GM13976 (cell line): ENCODE results near the gene AFDN.

Experiments used
- DNase-seq: peaks from one replicate; pipeline ENCODE4 v3.0.0; 2012; ENCODE audit warnings: low spot score
- in situ Hi-C: fragments of 300-500 bp; cut with MboI; formaldehyde crosslinking; loops from one replicate; pipeline ENCODE4 v1.12.0; 2022; ENCODE audit warnings: low sequenced_read_pairs, mixed read lengths, inconsistent platforms; ENCODE audit not compliant: unreplicated experiment
- TF ChIP-seq, protein P1 (sequence below): IDR thresholded peaks from 2 replicates; pipeline ENCODE4 v1.5.1; 2012; ENCODE audit warnings: borderline replicate concordance, mild to moderate bottlenecking; ENCODE audit not compliant: insufficient read depth; ENCODE audit errors: extremely low read depth, missing control alignments, control extremely low read depth

Gene AFDN

DNA sequence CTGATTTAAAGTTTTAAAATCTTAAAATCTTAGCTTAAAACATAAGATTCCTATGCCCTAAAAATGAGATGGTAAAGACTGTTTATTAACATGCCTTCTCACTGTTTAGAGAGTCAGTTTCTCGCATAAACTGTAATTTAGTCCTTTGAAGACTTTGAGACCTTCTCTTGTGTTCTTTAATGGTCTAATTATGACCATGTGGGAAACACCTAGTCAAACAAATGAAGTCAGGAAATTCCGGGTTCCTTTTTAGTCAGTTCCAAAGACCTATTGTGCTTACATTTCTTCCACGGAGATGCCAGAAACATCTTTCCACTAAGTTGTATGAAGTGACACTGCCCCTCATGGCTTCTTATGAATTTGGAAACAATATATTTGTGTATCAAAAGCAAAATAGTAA lies 106.6 kb downstream of the AFDN start:
- in situ Hi-C loops = no loop called here

DNA sequence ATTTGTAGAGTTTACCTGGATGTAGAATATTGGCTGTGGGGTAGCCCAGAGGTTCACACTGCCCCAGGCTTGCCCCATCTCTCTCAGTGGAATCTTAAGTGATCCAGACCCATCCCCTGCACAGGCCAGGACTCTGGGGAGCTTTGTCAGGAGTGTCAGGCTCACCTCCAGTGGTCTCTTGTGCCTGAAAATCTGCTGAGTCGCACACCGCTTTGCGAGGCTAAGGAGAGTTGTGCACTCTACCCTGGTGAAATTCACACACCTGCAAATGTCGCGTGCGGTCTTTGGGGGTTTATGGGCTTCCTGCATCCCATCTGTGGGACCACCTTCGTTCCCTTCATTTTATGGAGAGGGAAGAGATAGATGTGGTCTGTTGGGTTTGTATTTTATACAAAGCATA lies 107.1 kb downstream of the AFDN start:
- DNase-seq = no peak
- in situ Hi-C loops = no loop called here
- TF ChIP-seq, protein P1, sequence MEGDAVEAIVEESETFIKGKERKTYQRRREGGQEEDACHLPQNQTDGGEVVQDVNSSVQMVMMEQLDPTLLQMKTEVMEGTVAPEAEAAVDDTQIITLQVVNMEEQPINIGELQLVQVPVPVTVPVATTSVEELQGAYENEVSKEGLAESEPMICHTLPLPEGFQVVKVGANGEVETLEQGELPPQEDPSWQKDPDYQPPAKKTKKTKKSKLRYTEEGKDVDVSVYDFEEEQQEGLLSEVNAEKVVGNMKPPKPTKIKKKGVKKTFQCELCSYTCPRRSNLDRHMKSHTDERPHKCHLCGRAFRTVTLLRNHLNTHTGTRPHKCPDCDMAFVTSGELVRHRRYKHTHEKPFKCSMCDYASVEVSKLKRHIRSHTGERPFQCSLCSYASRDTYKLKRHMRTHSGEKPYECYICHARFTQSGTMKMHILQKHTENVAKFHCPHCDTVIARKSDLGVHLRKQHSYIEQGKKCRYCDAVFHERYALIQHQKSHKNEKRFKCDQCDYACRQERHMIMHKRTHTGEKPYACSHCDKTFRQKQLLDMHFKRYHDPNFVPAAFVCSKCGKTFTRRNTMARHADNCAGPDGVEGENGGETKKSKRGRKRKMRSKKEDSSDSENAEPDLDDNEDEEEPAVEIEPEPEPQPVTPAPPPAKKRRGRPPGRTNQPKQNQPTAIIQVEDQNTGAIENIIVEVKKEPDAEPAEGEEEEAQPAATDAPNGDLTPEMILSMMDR = no peak

More for the DNA sequence above, 106.6 kb downstream of the AFDN start:
- no peak for DNase-seq
- TF ChIP-seq, protein P1 = no peak

DNA sequence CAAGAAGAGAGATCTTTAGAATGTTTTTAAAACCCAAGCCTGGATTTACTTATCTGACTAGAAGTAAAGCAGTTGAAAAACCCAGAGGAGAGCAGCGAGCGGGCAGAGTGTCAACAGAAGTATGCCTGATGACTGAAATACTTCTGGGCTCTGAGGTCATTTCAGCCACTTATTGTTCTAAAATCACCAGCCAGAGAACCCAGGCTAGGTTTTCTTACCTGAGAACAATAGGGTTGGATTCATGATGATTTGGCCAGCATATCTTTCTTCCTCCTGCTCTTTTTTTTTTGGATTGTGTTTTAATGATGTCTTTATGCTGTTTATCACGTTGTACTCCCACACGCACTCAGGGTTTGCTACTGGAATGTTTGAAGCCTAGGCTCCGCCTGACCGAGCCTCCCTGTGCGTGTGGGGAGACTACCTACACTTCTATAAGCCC lies 107.7 kb downstream of the AFDN start:
- in situ Hi-C loops = no loop called here
- DNase-seq = no peak
- TF ChIP-seq, protein P1 = no peak

DNA sequence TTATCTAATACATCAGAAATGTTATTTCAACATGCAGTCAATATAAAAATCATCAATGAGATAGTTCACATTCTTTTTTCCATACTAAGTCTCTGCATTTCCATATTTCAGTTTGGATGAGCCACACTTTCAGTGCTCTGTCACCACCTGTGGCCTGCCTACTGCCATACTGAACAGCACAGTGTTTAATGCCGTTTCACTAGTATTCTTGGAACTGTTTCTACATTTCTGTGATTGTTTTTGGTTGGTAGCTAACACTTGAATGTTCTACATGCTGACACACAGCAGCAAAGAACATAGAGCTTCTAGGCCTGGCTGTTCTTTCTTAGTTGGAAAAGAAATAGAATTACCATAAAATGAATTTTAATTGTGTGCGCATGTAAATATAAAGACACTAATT lies 109.3 kb downstream of the AFDN start:
- TF ChIP-seq, protein P1 = no peak
- in situ Hi-C loops = no loop called here
- no peak for DNase-seq

DNA sequence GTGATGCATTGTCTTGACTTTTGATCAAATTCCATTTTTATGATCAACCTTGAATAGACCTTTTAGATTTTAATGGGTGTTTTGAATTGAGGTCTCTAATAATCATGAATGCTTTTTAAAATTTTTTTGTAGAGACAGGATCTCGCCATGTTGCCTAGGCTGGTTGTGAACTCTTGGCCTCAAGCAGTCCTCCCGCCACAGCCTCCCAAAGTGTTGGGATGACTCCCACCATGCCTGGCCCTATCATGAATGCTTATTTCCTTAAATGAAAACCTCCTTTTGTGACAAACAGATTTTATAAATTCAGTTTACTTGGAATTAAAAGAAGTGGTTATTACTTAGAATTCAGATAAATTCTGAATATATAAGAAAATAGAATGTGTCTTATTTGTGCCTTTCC lies 110.6 kb downstream of the AFDN start:
- TF ChIP-seq, protein P1 = no peak
- DNase-seq = no peak
- in situ Hi-C loops = no loop called here

DNA sequence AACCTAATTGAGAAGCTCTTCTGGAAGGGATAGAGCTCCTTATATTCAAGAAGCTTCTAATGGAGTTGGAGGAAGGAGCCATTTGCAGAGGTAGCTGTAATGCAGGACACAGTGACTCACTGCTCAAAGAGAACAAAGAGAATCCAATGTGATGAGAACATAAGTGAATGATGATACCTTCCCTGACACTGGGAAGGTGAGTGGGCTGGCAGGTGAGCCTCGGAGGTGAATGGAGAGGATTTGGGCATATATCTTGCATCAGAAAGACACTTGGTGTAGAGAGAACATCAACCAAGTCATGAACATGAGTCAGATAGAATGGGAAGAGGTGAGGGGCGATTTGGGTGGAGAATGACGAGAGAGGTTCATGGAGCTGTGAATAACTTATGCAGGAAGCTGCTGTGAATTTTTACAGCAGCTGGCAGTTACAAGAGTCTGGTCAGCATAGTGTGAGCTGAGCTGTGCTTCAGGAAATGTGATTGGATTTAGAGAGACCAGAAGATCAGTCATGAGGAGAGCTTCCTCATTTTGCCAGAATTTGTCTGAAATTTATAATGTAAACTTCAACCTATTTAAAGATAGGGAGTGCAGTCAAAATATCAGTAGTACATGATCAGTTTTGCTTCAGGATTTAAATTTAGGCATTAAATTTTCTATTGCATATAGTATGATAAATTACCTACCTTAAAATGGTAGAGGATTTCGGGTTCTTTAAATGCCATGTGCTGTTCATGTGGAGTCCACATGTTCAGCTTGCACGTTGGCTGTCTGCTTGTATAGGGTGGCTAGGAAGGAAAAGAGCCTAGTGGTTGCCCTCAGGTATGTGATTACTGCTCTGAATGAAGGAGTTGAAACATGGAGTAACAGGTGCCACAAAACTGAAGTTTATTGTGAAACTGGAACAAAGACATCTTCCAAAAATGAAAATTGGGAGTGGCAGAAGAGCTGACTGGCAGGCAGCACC lies 111.5 kb downstream of the AFDN start:
- TF ChIP-seq, protein P1 = no peak
- in situ Hi-C loops = no loop called here
- DNase-seq = no peak
